SK-N-MC (cell line): ENCODE measurements around the gene GAP43.

Experiments used
- DNase-seq: peaks from one replicate; pipeline ENCODE4 v3.0.0-alpha.2; 2011; ENCODE audit warnings: low read depth, low spot score
- H3K27ac ChIP-seq: fragments of 200-600 bp; sonication (generic); 2 replicates; pipeline ENCODE4 v1.5.1; 2016; ENCODE audit warnings: mixed run types
- H3K36me3 ChIP-seq: fragments of 200-600 bp; sonication (generic); 2 replicates; pipeline ENCODE4 v1.6.1; 2017; ENCODE audit warnings: antibody characterized with exemption, low read length, mixed read lengths; ENCODE audit not compliant: insufficient read depth
- H3K4me3 ChIP-seq: fragments of 200-600 bp; sonication (generic); 2 replicates; pipeline ENCODE4 v1.5.1; 2016
- H3K9ac ChIP-seq: fragments of 200-600 bp; sonication (generic); 2 replicates; pipeline ENCODE4 v1.8.0; 2017; ENCODE audit warnings: mixed run types, mixed read lengths; ENCODE audit not compliant: insufficient read length
- H3K9me3 ChIP-seq: fragments of 200-600 bp; sonication (generic); 2 replicates; pipeline ENCODE4 v1.6.1; 2017; ENCODE audit warnings: low read depth, mild to moderate bottlenecking, antibody characterized with exemption, low read length, moderate library complexity, mixed read lengths
- EZH2 ChIP-seq: fragments of 200-600 bp; sonication (generic); IDR thresholded peaks from one replicate; pipeline ENCODE4 v1.6.1; 2017; ENCODE audit warnings: antibody characterized with exemption
- FOXP2 ChIP-seq: optimal IDR thresholded peaks from 2 replicates; pipeline ENCODE3; 2011; ENCODE audit warnings: mild to moderate bottlenecking, moderate library complexity; ENCODE audit not compliant: insufficient read depth; ENCODE audit errors: extremely low read length, control extremely low read depth
- POLR2AphosphoS5 ChIP-seq: IDR thresholded peaks from 2 replicates; pipeline ENCODE4 v1.6.1; 2012; ENCODE audit warnings: mild to moderate bottlenecking, low read depth, low read length, borderline replicate concordance

GAP43 gene

GRCh38 chr3:115663414-115663813 lies 40.1 kb downstream of the GAP43 start:
- no peak for DNase-seq

GRCh38 chr3:115666081-115666480 lies 42.8 kb downstream of the GAP43 start:
- DNase-seq = no peak
- Histone ChIP-seq H3K9ac (no peak overlapping the region), H3K27ac (no peak overlapping the region), H3K36me3 (no peaks in the 10 kb centered on the region), H3K4me3 (no peak overlapping the region), H3K9me3 (no peaks in the 10 kb centered on the region)
- TF ChIP-seq POLR2AphosphoS5 (no peak), FOXP2 (no peak), EZH2 (no peak)

More at GRCh38 chr3:115663414-115663813, 40.1 kb downstream of the GAP43 start:
- Histone ChIP-seq H3K4me3 (no peak overlapping the region), H3K9ac (no peak overlapping the region), H3K36me3 (no peaks in the 10 kb centered on the region), H3K9me3 (no peaks in the 10 kb centered on the region), H3K27ac (no peak overlapping the region)
- TF ChIP-seq POLR2AphosphoS5 (no peak), FOXP2 (no peak), EZH2 (no peak)

GRCh38 chr3:115666920-115667737 lies 43.8 kb downstream of the GAP43 start:
- no peak overlapping the region for H3K27ac ChIP-seq
- no peak for DNase-seq

GRCh38 chr3:115667738-115668065 lies 44.4 kb downstream of the GAP43 start:
- Histone ChIP-seq H3K27ac (no peak overlapping the region), H3K9ac (no peak overlapping the region), H3K36me3 (no peaks in the 10 kb centered on the region), H3K9me3 (no peaks in the 10 kb centered on the region), H3K4me3 (no peak overlapping the region)
- TF ChIP-seq POLR2AphosphoS5 (no peak), EZH2 (no peak), FOXP2 (no peak)
- DNase-seq = no peak

More at GRCh38 chr3:115666920-115667737, 43.8 kb downstream of the GAP43 start:
- no peak overlapping the region for H3K9ac ChIP-seq
- no peak overlapping the region for H3K4me3 ChIP-seq
- TF ChIP-seq EZH2 = no peak
- no peak for TF ChIP-seq FOXP2
- TF ChIP-seq POLR2AphosphoS5 = no peak
- H3K36me3 ChIP-seq = no peaks in the 10 kb centered on the region
- H3K9me3 ChIP-seq = no peaks in the 10 kb centered on the region

- Histone ChIP-seq H3K36me3 (no peaks in the 10 kb centered on the region), H3K9me3 (no peaks in the 10 kb centered on the region), H3K4me3 (no peak overlapping the region), H3K9ac (no peak overlapping the region), H3K27ac (no peak overlapping the region)
- no peak for DNase-seq
- TF ChIP-seq FOXP2 (no peak), POLR2AphosphoS5 (no peak), EZH2 (no peak)
Observed at GRCh38 chr3:115670911-115671310, 47.6 kb downstream of the GAP43 start.

GRCh38 chr3:115671761-115672455 lies 48.6 kb downstream of the GAP43 start:
- Histone ChIP-seq H3K4me3 (no peak overlapping the region), H3K9me3 (no peaks in the 10 kb centered on the region), H3K9ac (no peak overlapping the region), H3K27ac (no peak overlapping the region), H3K36me3 (no peaks in the 10 kb centered on the region)
- TF ChIP-seq POLR2AphosphoS5 (no peak), EZH2 (no peak), FOXP2 (no peak)
- DNase-seq = no peak

GRCh38 chr3:115673881-115674280 lies 50.6 kb downstream of the GAP43 start:
- no peaks in the 10 kb centered on the region for H3K9me3 ChIP-seq
- H3K9ac ChIP-seq = no peak overlapping the region
- no peak for TF ChIP-seq FOXP2
- TF ChIP-seq POLR2AphosphoS5 = no peak
- H3K36me3 ChIP-seq = no peaks in the 10 kb centered on the region
- DNase-seq = no peak
- H3K27ac ChIP-seq = no peak overlapping the region
- H3K4me3 ChIP-seq = no peak overlapping the region

GRCh38 chr3:115676336-115676735 lies 53.0 kb downstream of the GAP43 start:
- DNase-seq = no peak
- no peak for TF ChIP-seq EZH2
- no peak for TF ChIP-seq FOXP2
- TF ChIP-seq POLR2AphosphoS5 = no peak
- no peak overlapping the region for H3K9ac ChIP-seq
- H3K36me3 ChIP-seq = no peaks in the 10 kb centered on the region
- H3K9me3 ChIP-seq = no peaks in the 10 kb centered on the region
- no peak overlapping the region for H3K4me3 ChIP-seq
- H3K27ac ChIP-seq = no peak overlapping the region
